Rectal smooth muscle tissue (tissue), 1 donor: ENCODE data around the gene NR1I2.

Experiments used
- H3K27ac ChIP-seq: one replicate; pipeline ENCODE4 v1.7.0; 2013; ENCODE audit warnings: low read depth, low read length, inconsistent platforms
- H3K27me3 ChIP-seq: one replicate; pipeline ENCODE4 v1.7.0; 2013; ENCODE audit warnings: low read length; ENCODE audit not compliant: control insufficient read depth, insufficient read depth
- H3K36me3 ChIP-seq: one replicate; pipeline ENCODE4 v1.7.0; 2013; ENCODE audit warnings: low read length; ENCODE audit not compliant: control insufficient read depth, insufficient read depth
- H3K4me1 ChIP-seq: one replicate; pipeline ENCODE4 v1.7.0; 2013; ENCODE audit warnings: low read length; ENCODE audit not compliant: control insufficient read depth, insufficient read depth
- H3K4me3 ChIP-seq: one replicate; pipeline ENCODE4 v1.7.0; 2013; ENCODE audit warnings: low read length
- H3K9ac ChIP-seq: one replicate; pipeline ENCODE4 v1.7.0; 2013; ENCODE audit warnings: low read length

The NR1I2 gene

DNA sequence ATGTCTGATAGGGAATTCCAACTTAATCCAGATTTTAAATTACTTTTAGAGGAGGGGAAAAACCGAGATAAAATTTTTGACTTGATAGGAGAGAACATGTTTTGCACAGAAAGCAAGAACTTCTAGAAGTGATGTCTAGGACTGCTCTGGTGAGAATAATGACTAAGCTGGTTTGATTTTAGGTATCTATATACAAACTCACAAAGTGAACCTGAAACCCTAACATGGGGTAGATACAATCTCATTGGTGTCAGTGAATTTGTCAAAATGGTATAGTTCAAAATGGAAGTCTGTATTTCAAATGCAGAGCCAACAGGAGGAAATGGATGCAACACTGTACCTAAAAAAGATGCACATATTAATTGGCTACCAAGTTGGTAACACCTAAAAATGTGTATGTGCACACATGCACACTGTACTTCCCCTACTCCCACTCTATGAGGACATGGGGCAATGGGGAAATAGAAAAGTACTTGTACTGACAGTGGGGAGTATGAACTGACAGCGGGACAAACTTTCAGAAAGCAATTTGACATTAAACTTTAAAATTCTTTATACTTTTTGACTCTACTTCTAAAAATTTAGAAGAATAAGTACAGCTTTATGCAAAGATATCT lies 53.0 kb downstream of the NR1I2 start:
- Histone ChIP-seq H3K27me3 (no peaks in the 10 kb centered on the region), H3K4me3 (no peak overlapping the region), H3K36me3 (no peaks in the 10 kb centered on the region), H3K27ac (no peak overlapping the region), H3K4me1 (no peaks in the 10 kb centered on the region), H3K9ac (no peak overlapping the region)

DNA sequence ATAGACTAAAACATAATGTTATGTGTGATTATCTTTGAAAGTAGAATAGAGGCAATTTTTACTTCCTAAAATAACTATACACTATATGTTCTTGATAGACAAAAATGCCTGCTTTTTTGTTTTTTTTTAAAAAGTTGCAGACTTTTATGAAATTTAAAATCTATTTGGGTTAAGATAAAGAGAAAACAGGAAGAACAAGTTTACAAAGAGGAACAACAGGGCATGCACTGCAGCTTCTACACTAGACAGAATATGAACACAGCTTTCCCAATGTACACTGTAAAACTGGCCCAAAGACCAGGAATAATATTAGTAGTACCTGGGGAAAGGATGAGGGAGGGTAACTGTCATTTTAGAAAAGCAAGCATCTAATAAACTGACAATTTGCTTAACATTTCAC lies 53.7 kb downstream of the NR1I2 start:
- no peaks in the 10 kb centered on the region for H3K36me3 ChIP-seq
- no peak overlapping the region for H3K9ac ChIP-seq
- no peaks in the 10 kb centered on the region for H3K4me1 ChIP-seq
- H3K27me3 ChIP-seq, result no peaks in the 10 kb centered on the region
- no peak overlapping the region for H3K27ac ChIP-seq
- no peak overlapping the region for H3K4me3 ChIP-seq

DNA sequence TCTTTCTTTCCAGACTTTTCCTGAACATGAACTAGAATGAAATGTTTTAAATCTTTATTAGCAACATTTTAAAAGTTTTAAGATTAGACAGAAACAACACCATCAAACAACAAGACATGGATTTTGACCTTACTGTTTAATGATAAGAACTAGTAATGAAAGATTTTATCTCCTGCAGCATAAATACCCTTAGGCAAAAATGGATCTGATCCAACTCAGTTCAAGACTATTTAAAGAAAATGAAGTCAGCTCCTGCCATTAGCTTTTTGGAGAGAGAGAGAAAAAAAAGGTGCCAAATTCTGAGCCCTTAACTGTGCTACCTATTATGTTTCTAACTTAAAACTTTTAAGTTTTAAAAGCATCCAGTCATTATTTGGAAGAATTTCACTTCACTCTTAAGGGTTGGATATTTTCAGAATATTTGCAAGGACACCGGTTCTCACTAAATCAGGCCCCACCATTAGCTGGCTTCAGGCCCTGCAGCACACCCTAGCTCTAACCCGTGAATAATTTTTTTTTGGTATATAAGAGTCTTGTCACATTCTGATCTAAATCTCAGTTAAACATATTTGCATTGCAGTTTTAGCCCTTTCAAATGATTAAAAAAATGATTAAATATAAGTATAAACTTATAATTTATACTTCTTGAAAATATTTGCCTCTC lies 60.0 kb downstream of the NR1I2 start:
- H3K27ac ChIP-seq, result no peak overlapping the region
- H3K4me3 ChIP-seq, result no peak overlapping the region
- H3K9ac ChIP-seq, result no peak overlapping the region
- H3K36me3 ChIP-seq, result no peaks in the 10 kb centered on the region
- peaks cover 3% of the 10 kb centered on the region for H3K4me1 ChIP-seq
- H3K27me3 ChIP-seq, result no peaks in the 10 kb centered on the region

DNA sequence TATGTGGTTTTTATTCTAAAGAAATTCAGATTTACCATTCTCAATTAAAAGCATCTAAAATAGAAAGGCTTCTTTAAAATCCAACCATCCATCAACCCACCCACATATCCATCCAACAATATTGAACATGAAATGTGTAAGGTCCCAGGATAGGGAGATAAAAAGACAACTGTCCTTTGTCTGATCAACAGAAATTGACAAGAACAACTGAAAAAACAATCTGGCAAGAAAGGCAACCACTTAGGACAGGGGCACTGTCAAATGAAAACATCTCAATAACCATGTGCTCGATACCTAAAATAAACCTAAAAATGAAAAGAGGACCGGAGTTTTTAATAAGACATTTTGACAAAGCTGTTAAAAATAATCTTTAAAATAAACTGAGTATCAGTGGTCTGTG lies 67.2 kb downstream of the NR1I2 start:
- H3K4me1 ChIP-seq, result no peaks in the 10 kb centered on the region
- no peak overlapping the region for H3K9ac ChIP-seq
- H3K36me3 ChIP-seq, result no peaks in the 10 kb centered on the region
- no peaks in the 10 kb centered on the region for H3K27me3 ChIP-seq
- no peak overlapping the region for H3K4me3 ChIP-seq
- no peak overlapping the region for H3K27ac ChIP-seq

DNA sequence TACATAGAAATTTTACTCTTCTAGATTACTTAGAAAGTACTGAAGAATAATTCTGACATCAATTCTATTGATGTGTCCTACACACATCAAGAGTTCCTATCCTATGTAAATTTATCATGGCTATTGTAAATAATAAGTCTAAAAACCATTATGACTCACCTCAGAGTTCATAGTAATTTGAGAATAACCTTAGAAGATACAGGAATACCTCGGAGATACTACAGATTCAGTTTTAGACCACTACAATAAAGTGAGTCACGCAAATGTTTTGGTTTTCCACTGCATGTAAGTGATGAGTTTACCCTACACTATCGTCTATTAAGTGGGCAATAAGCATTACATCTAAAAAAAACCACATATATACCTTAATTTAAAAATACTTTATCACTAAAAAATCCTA lies 74.8 kb downstream of the NR1I2 start:
- Histone ChIP-seq H3K27me3 (no peaks in the 10 kb centered on the region), H3K27ac (no peak overlapping the region), H3K9ac (no peak overlapping the region), H3K36me3 (peaks cover 3% of the 10 kb centered on the region), H3K4me1 (no peaks in the 10 kb centered on the region), H3K4me3 (no peak overlapping the region)

DNA sequence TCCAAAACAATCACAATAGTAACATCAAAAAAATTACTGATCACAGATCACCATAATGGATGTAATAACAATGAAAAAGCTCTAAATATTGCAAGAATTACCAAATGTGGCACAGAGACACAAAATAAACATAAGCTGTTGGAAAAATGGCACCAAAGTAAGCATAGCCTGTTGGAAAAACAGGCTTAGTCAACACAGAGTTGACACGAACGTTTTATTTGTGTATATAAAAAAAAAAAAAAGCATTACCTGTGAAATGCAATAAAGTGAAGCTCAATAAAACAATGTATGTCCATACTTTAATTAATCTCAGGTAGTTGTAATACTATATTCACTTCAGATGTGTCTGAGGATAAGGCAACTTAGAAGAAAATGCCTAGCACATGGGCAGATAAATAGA lies 77.1 kb downstream of the NR1I2 start:
- Histone ChIP-seq H3K9ac (no peak overlapping the region), H3K27me3 (no peaks in the 10 kb centered on the region), H3K4me1 (no peaks in the 10 kb centered on the region), H3K27ac (no peak overlapping the region), H3K4me3 (no peak overlapping the region), H3K36me3 (peaks cover 9% of the 10 kb centered on the region)

DNA sequence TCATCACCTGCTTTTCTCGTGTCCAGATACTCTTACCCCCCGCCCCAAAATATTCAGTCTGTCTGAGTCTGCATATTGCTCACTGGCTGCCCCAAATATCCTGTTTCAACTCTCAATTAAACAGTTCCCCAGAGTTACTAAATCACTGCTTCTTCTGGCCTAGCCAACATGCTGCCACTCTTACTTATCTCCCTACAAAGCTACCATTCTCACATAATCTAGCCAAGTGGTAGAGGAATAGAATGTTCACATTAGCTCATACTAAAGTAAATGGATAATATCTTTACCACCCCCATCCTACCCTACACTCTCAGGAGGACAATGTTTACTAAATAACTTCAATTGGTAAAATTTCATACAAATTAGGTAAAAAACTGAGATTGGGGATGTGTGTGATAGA lies 77.8 kb downstream of the NR1I2 start:
- peaks cover 9% of the 10 kb centered on the region for H3K36me3 ChIP-seq
- H3K27ac ChIP-seq, result no peak overlapping the region
- no peak overlapping the region for H3K9ac ChIP-seq
- no peak overlapping the region for H3K4me3 ChIP-seq
- no peaks in the 10 kb centered on the region for H3K4me1 ChIP-seq
- H3K27me3 ChIP-seq, result no peaks in the 10 kb centered on the region

DNA sequence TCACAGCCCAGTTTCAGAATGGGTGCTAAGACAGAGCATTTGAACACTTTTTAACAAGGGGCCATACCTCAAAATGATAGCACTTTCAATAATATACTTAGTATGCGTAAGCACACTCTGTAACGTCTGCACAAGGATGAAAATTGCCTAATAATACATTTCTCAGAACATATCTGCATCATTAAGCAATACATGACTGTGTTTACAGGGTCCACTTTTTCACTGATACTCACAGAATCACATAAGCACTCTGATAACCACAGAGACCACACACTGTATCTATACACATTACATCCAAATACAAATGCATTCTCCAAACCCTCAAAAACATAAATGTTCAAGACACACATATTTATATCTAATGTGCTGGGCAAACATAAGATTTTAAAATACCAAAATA lies 79.8 kb downstream of the NR1I2 start:
- peaks cover 9% of the 10 kb centered on the region for H3K36me3 ChIP-seq
- H3K9ac ChIP-seq, result no peak overlapping the region
- H3K4me3 ChIP-seq, result no peak overlapping the region
- H3K4me1 ChIP-seq, result no peaks in the 10 kb centered on the region
- H3K27me3 ChIP-seq, result no peaks in the 10 kb centered on the region
- H3K27ac ChIP-seq, result no peak overlapping the region

DNA sequence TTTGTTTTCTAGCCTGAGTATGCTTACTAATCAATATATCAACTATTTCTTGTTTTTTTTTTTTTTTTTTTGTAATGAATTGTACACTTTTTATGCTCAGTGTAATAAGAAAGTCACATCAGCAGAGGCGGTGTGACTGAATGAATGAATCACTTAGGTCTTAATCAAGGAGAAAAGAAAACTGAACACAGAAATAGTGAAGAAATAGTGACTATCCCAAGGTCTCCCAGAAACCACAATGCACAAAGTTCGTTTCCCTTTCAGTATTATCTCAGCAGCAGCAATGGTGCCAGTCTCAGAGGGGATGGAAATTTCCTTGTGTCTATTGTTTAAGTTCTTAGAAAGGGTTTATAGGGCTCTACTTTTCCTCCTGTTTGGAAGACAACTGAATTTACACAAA lies 80.7 kb downstream of the NR1I2 start:
- Histone ChIP-seq H3K4me1 (no peaks in the 10 kb centered on the region), H3K27ac (no peak overlapping the region), H3K36me3 (peaks cover 9% of the 10 kb centered on the region), H3K4me3 (no peak overlapping the region), H3K9ac (no peak overlapping the region), H3K27me3 (no peaks in the 10 kb centered on the region)

DNA sequence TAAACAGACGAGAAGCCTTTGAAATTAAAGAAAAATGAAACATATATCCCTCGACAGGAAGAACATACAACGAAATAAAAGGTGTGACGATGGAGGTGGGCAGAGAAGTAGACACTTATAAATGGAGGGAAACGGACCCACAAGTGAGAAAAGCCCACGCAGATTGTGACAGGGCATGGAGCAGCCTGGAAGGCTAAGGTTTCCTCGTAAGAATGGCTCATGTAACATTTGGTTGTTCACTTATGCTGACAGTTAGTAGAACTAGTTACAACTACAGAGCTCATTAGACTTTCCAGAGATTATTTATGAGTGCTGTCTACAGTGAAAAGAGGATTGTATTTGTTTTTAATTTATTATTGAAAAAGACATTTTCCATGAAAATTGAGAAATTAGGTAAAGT lies 82.6 kb downstream of the NR1I2 start:
- Histone ChIP-seq H3K27ac (no peak overlapping the region), H3K4me3 (no peak overlapping the region), H3K27me3 (no peaks in the 10 kb centered on the region), H3K9ac (no peak overlapping the region), H3K36me3 (peaks cover 6% of the 10 kb centered on the region), H3K4me1 (no peaks in the 10 kb centered on the region)
